Natural killer cell (primary cell): ENCODE data around the gene FAM83F. TPM values are rescaled to one million over a fixed set of nuclear protein-coding genes. Genes with fewer than 3 reads are reported as not detected.

ENCODE experiments used
- ATAC-seq, 3 donors: fragments of 150-1000 bp in 2 of 3; fragments of 200-7000 bp in 1 of 3; cut with Tn5 transposase; 1 replicate in 1 of 3; 2 replicates in 2 of 3; pipeline ENCODE4 v1.10.0; 2021; ENCODE audit warnings: mild to moderate bottlenecking in 2 of 3, moderate library complexity in 2 of 3
- DNase-seq, 2 donors: peaks; one replicate each; pipeline versions ENCODE4 v3.0.0 to v3.0.0-alpha.2; 2013 to 2021; ENCODE audit warnings: mixed read lengths in 1 of 2
- H3K27ac ChIP-seq: one replicate; pipeline ENCODE4 v1.5.1; 2013; ENCODE audit warnings: mild to moderate bottlenecking, low read length
- H3K27me3 ChIP-seq: one replicate; pipeline ENCODE4 v1.6.1; 2013; ENCODE audit warnings: low read length; ENCODE audit not compliant: control insufficient read depth, insufficient read depth
- H3K36me3 ChIP-seq: one replicate; pipeline ENCODE4 v1.6.1; 2013; ENCODE audit warnings: low read length; ENCODE audit not compliant: control insufficient read depth, insufficient read depth
- H3K4me1 ChIP-seq: one replicate; pipeline ENCODE4 v1.6.1; 2013; ENCODE audit warnings: low read length; ENCODE audit not compliant: control insufficient read depth, insufficient read depth
- H3K4me3 ChIP-seq: one replicate; pipeline ENCODE4 v1.5.1; 2013; ENCODE audit warnings: low read length
- H3K9me3 ChIP-seq: one replicate; pipeline ENCODE4 v1.6.1; 2013; ENCODE audit warnings: low read length; ENCODE audit not compliant: control insufficient read depth, insufficient read depth
- H3K27ac Mint-ChIP-seq, 2 donors: one replicate each; pipeline ENCODE4 v1.8.0; 2022; ENCODE audit warnings: mild to moderate bottlenecking in 2 of 2, mixed read lengths in 2 of 2, moderate library complexity in 1 of 2
- H3K27me3 Mint-ChIP-seq, 2 donors: one replicate each; pipeline ENCODE4 v1.8.0; 2022; ENCODE audit warnings: low read depth in 2 of 2, mixed read lengths in 2 of 2
- H3K36me3 Mint-ChIP-seq: one replicate; pipeline ENCODE4 v1.8.0; 2022; ENCODE audit warnings: mixed read lengths
- H3K4me1 Mint-ChIP-seq, 2 donors: one replicate each; pipeline ENCODE4 v1.8.0; 2022; ENCODE audit warnings: mixed read lengths in 2 of 2
- H3K4me3 Mint-ChIP-seq: one replicate; pipeline ENCODE4 v1.8.0; 2022; ENCODE audit warnings: mild to moderate bottlenecking, moderate library complexity, mixed read lengths
- H3K9me3 Mint-ChIP-seq, 2 donors: one replicate each; pipeline ENCODE4 v1.8.0; 2022; ENCODE audit warnings: mixed read lengths in 2 of 2
- CTCF ChIP-seq: fragments of 200-600 bp; IDR thresholded peaks from one replicate; pipeline ENCODE4 v1.8.0; 2022; ENCODE audit warnings: antibody characterized with exemption
- WGBS: methylation state at CpG from one replicate; pipeline ENCODE4 v1.1.7; 2013; ENCODE audit warnings: missing lambda C conversion rate; ENCODE audit not compliant: insufficient coverage; 5-methylcytosine and 5-hydroxymethylcytosine counted together
- intact Hi-C: fragments of 100-400 bp; cut with micrococcal nuclease; formaldehyde crosslinking; loops from one replicate; pipeline ENCODE4 v1.14.2; 2022
- total RNA-seq, 4 donors: library from RNA; stranded (reverse); fragments of 120-200 nt in 1 of 4; gene quantifications; one replicate each; pipeline versions ENCODE4 v1.2.3 to v1.2.4, GENCODE V29; 2013 to 2022

Gene FAM83F
- total RNA-seq, 3 donors from 2014 or later (not counting 1 experiment from before 2014, with no cell fraction given): 1.0 to 7.5 TPM; not detected in 1

- Histone ChIP-seq H3K9me3 (no peaks in the 10 kb centered on the region), H3K27me3 (no peaks in the 10 kb centered on the region), H3K4me3 (no peak overlapping the region), H3K4me1 (peaks cover 7% of the 10 kb centered on the region), H3K27ac (no peak overlapping the region), H3K36me3 (no peaks in the 10 kb centered on the region)
- Mint-ChIP-seq H3K36me3 (no peaks in the 10 kb centered on the region), H3K4me3 (no peak overlapping the region), H3K27ac (no peak overlapping the region), H3K9me3 (no peaks in the 10 kb centered on the region), H3K4me1 (no peaks in the 10 kb centered on the region), H3K27me3 (peaks cover 0 to 2% of the 10 kb centered on the region in 2 donors)
- intact Hi-C loops: no loop called here
- ATAC-seq: no peak
- no peak for DNase-seq
- no peak for TF ChIP-seq CTCF
- 85% methylated on average over 21 of the region's 21 CpGs for WGBS
Measured at GRCh38 chr22:40027191-40028097, 32.7 kb downstream of the FAM83F start.

GRCh38 chr22:40028098-40028425 lies 33.3 kb downstream of the FAM83F start:
- no peak overlapping the region for H3K4me3 ChIP-seq
- peaks cover 7% of the 10 kb centered on the region for H3K4me1 ChIP-seq
- Mint-ChIP-seq H3K36me3 (no peaks in the 10 kb centered on the region), H3K9me3 (no peaks in the 10 kb centered on the region), H3K27ac (no peak overlapping the region), H3K4me3 (no peak overlapping the region), H3K27me3 (peaks cover 0 to 2% of the 10 kb centered on the region in 2 donors), H3K4me1 (no peaks in the 10 kb centered on the region)
- intact Hi-C loops: no loop called here
- 89% methylated on average over 6 of the region's 6 CpGs for WGBS
- no peaks in the 10 kb centered on the region for H3K27me3 ChIP-seq
- TF ChIP-seq CTCF: no peak
- H3K27ac ChIP-seq: no peak overlapping the region
- DNase-seq (no peak), ATAC-seq (no peak)
- H3K36me3 ChIP-seq: no peaks in the 10 kb centered on the region
- H3K9me3 ChIP-seq: no peaks in the 10 kb centered on the region

- Histone ChIP-seq H3K36me3 (no peaks in the 10 kb centered on the region), H3K27ac (no peak overlapping the region), H3K4me3 (no peak overlapping the region), H3K27me3 (no peaks in the 10 kb centered on the region), H3K4me1 (peaks cover 7% of the 10 kb centered on the region), H3K9me3 (no peaks in the 10 kb centered on the region)
- Mint-ChIP-seq H3K27ac (no peak overlapping the region), H3K4me3 (no peak overlapping the region), H3K9me3 (no peaks in the 10 kb centered on the region), H3K4me1 (no peaks in the 10 kb centered on the region), H3K36me3 (no peaks in the 10 kb centered on the region), H3K27me3 (peaks cover 2 to 6% of the 10 kb centered on the region in 2 donors)
- intact Hi-C loops: no loop called here
- DNase-seq: no peak
- TF ChIP-seq CTCF: no peak
- 92% methylated on average over 19 of the region's 19 CpGs for WGBS
- ATAC-seq: no peak
Measured at GRCh38 chr22:40029189-40029890, 34.6 kb downstream of the FAM83F start.
